K562 (cell line): Measurements from ENCODE around the gene TP73. TPM values are rescaled to one million over a fixed set of nuclear protein-coding genes. Genes with fewer than 3 reads are reported as not detected.
A peak's percentile ranks its signal among the peaks of the same experiment; 100 is the strongest.

ENCODE experiments used
- ATAC-seq: fragments of 200-7000 bp; cut with Tn5 transposase; 3 replicates; pipeline ENCODE4 v1.9.1; 2020; ENCODE audit warnings: moderate library complexity
- BruUV-seq: library from RNA; stranded (reverse); fragments of 400-500 nt; replicated peaks from 2 replicates; lab custom pipeline; 2021; lab: Mats Ljungman, UMichigan
- CTCF ChIA-PET: fragments of 300-600 bp; formaldehyde crosslinking; extraction: SDS; loops from one replicate; lab custom pipeline; 2021; ENCODE audit warnings: low intra/inter-chr PET ratio; lab: Yijun Ruan, JAX
- POLR2A ChIA-PET: fragments of 300-600, 350-650 bp; sonication (Branson Sonifier 250); formaldehyde crosslinking; extraction: SDS; loops from one replicate; lab custom pipeline; 2021; ENCODE audit warnings: antibody characterized with exemption, inconsistent platforms; lab: Yijun Ruan, JAX
- DNase-seq, 4 experiments: peaks; one replicate each; pipeline versions ENCODE4 v3.0.0 to v3.0.0-alpha.2; 2011 to 2018; ENCODE audit warnings: low spot score in 3 of 4, mixed read lengths in 3 of 4; ENCODE audit errors: extremely low read depth in 1 of 4
- FAIRE-seq: peaks from 2 replicates; lab custom pipeline; 2011; peaks lifted over from hg19 to GRCh38; lab: Jason Lieb, UNC
- H2AFZ ChIP-seq: 2 replicates; pipeline ENCODE4 v1.6.0; 2011; ENCODE audit warnings: low read depth, low read length, control low read depth, inconsistent platforms
- H3K27ac ChIP-seq: fragments of 200-600 bp; 3 replicates; pipeline ENCODE4 v1.8.0; 2011; ENCODE audit warnings: low read depth, mild to moderate bottlenecking, control low read depth, inconsistent platforms, low read length, moderate library complexity, mixed read lengths; ENCODE audit errors: extremely low read depth
- H3K27me3 ChIP-seq, 2 experiments: fragments of 300-600 bp in 1 of 2; 2 replicates in 1 of 2; 3 replicates in 1 of 2; pipeline versions ENCODE4 v1.6.0 to v1.8.0; 2011; ENCODE audit warnings: inconsistent platforms in 2 of 2, low read length in 2 of 2, mild to moderate bottlenecking in 1 of 2, mixed read lengths in 1 of 2, moderate library complexity in 1 of 2; ENCODE audit not compliant: control insufficient read depth in 2 of 2, insufficient read depth in 2 of 2
- H3K36me3 ChIP-seq: fragments of 300-600 bp; 3 replicates; pipeline ENCODE4 v1.8.0; 2011; ENCODE audit warnings: mild to moderate bottlenecking, low read length, inconsistent platforms; ENCODE audit not compliant: control insufficient read depth, insufficient read depth
- H3K4me1 ChIP-seq, 2 experiments: fragments of 200-600 bp in 1 of 2; replicated peaks in 1 of 2; 2 replicates in 1 of 2; 3 replicates in 1 of 2; pipeline versions ENCODE4 v1.5.1 to v1.8.0; 2011; ENCODE audit warnings: inconsistent platforms in 2 of 2, low read length in 2 of 2, mild to moderate bottlenecking in 1 of 2, mixed read lengths in 1 of 2, moderate library complexity in 1 of 2; ENCODE audit not compliant: control insufficient read depth in 2 of 2, insufficient read depth in 2 of 2
- H3K4me2 ChIP-seq: 2 replicates; pipeline ENCODE4 v1.6.1; 2011; ENCODE audit warnings: low read length, control low read depth, inconsistent platforms, mixed read lengths; ENCODE audit not compliant: insufficient read depth
- H3K4me3 ChIP-seq: fragments of 200-600 bp; sonication (generic), shearing (Covaris generic); 2 replicates; pipeline ENCODE4 v1.5.1; 2016; ENCODE audit warnings: control low read depth, inconsistent platforms
- H3K79me2 ChIP-seq: fragments of 200-600 bp; 3 replicates; pipeline ENCODE4 v1.8.0; 2011; ENCODE audit warnings: low read length, inconsistent platforms; ENCODE audit not compliant: control insufficient read depth, insufficient read depth
- H3K9ac ChIP-seq, 2 experiments: 2 replicates each; pipeline versions ENCODE4 v1.6.0 to v1.6.1; 2011; ENCODE audit warnings: low read depth in 2 of 2, low read length in 2 of 2, control low read depth in 1 of 2, inconsistent platforms in 1 of 2, mild to moderate bottlenecking in 1 of 2, mixed read lengths in 1 of 2; ENCODE audit not compliant: insufficient read depth in 1 of 2
- H3K9me1 ChIP-seq: one replicate; pipeline ENCODE4 v1.6.0; 2011; ENCODE audit warnings: inconsistent platforms, mild to moderate bottlenecking, low read length, moderate library complexity; ENCODE audit not compliant: control insufficient read depth, insufficient read depth
- H3K9me3 ChIP-seq: replicated peaks from 2 replicates; pipeline ENCODE4 v1.5.1; 2011; ENCODE audit warnings: low read depth, low read length, inconsistent platforms; ENCODE audit not compliant: control insufficient read depth, insufficient read depth
- H4K20me1 ChIP-seq: replicated peaks from 2 replicates; pipeline ENCODE4 v1.6.1; 2011; ENCODE audit warnings: low read length, inconsistent platforms, mixed read lengths; ENCODE audit not compliant: control insufficient read depth, insufficient read depth
- GTF2F1 ChIP-seq: IDR thresholded peaks from 2 replicates; pipeline ENCODE4 v1.6.1; 2011; ENCODE audit warnings: low read depth, low read length, improper control_type of control experiment
- MAFK ChIP-seq: IDR thresholded peaks from 2 replicates; pipeline ENCODE4 v1.6.1; 2011; ENCODE audit warnings: low read length, improper control_type of control experiment
- MCM7 ChIP-seq, 2 experiments: fragments of 450-650 bp; IDR thresholded peaks; 2 replicates each; pipeline ENCODE4 v1.6.1; 2016 to 2018
- ZNF75A ChIP-seq: fragments of 450-650 bp; formaldehyde crosslinking; IDR thresholded peaks from 2 replicates; pipeline ENCODE4 v1.4.0; 2020; ENCODE audit warnings: mild to moderate bottlenecking
- WGBS: fragments of 100-300 bp; shearing (Covaris generic); methylation state at CpG from one replicate; pipeline ENCODE4 v1.1.6; 2016; ENCODE audit warnings: low coverage, mixed read lengths; ENCODE audit not compliant: insufficient coverage; ENCODE audit errors: missing lambda C conversion rate; 5-methylcytosine and 5-hydroxymethylcytosine counted together
- in situ Hi-C: fragments of 300-500 bp; cut with MboI; formaldehyde crosslinking; loops from 4 replicates; pipeline ENCODE4 v1.15.0; 2018; ENCODE audit warnings: inconsistent platforms, mixed read lengths
- intact Hi-C: fragments of 100-400 bp; cut with micrococcal nuclease; formaldehyde crosslinking; loops from 2 replicates; pipeline ENCODE4 v1.14.2; 2022
- polyA plus RNA-seq, 8 experiments: library from polyadenylated mRNA; depleted of rRNA in 4 of 8; stranded (reverse) in 5 of 8; unstranded in 3 of 8; fragments of >200 nt; fragmentation: Nextera tagmentation in 2 of 8; fragmentation: Illumina TruSeq in 1 of 8; extraction: Ambion mirVana in 2 of 8; extraction: Trizol in 1 of 8; gene quantifications; 2 replicates each; pipeline versions ENCODE4 v1.2.1 to v1.2.3, GENCODE V29; 2011 to 2014; ENCODE audit warnings: inconsistent platforms in 1 of 8, missing spikeins in 1 of 8
- total RNA-seq, 7 experiments: library from RNA; depleted of rRNA in 6 of 7; stranded (reverse); fragments of >200 nt in 6 of 7; fragmentation: Illumina TruSeq in 2 of 7; extraction: Trizol in 2 of 7; gene quantifications; 2 replicates each; pipeline versions ENCODE4 v1.2.1 to v1.2.3, GENCODE V29; 2011 to 2021; ENCODE audit warnings: low replicate concordance in 1 of 7
- TF ChIP-seq, protein P1 (sequence below): sonication (generic); formaldehyde crosslinking; IDR thresholded peaks from 2 replicates; pipeline ENCODE4 v1.9.0; 2022; ENCODE audit warnings: mild to moderate bottlenecking, missing genetic modification reagents
- TF ChIP-seq, protein P2 (sequence below): IDR thresholded peaks from 2 replicates; pipeline ENCODE4 v1.6.1; 2016; ENCODE audit warnings: missing genetic modification characterization, missing compliant biosample characterization
- TF ChIP-seq, protein P3 (sequence below): sonication (generic); formaldehyde crosslinking; IDR thresholded peaks from 2 replicates; pipeline ENCODE4 v1.4.0; 2020; ENCODE audit warnings: mild to moderate bottlenecking, missing genetic modification reagents

TP73 gene
- total and polyA plus RNA-seq, 9 of the 15 experiments (the other 6 are each of a cell fraction or from before 2014, with no cell fraction given), result 0.07 to 1.6 (median 0.40) TPM; not detected in 2

DNA sequence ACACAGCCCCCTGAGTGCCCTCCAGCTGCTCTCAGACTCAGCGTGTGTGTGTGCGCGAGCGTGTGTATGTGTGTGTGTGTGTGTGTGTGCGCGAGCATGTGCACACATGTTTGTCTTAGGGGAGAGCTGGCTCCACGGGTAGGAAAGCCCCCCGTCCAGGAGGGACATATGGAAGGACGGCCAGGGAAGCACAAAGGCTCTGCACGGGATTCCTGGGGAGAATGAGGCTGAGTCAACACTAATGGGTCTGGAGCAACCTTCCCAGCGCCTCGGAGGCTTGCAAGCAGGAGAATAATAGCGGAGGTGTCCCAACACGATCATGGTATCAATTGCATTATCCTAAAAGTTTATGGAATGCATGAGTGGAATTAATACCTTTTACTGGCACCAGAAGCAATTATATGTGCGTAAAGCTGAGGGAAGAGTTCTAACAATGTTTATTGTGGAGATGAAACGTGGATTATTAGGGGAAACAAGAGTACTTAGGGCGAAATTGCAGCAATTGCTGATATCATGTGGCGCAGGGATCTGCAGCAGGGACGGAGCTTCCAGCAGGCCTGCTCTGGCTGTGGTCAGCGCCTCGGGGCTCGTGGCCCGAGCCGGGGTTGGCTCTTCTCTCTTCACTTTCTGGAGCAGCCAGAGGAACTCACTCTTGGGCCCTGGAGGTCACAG, 59.6 kb downstream of the TP73 start:
- Histone ChIP-seq H3K27ac (no peak overlapping the region), H3K36me3 (no peaks in the 10 kb centered on the region), H3K4me1 (peaks cover 0 to 47% of the 10 kb centered on the region in 2 experiments; a peak in 2 of 5 replicates), H3K9ac (no peak overlapping the region; a peak in 1 of 4 replicates), H3K4me2 (no peak overlapping the region), H3K27me3 (peaks cover 35 to 95% of the 10 kb centered on the region in 2 experiments), H3K9me1 (no peaks in the 10 kb centered on the region), H3K4me3 (no peak overlapping the region), H4K20me1 (peaks cover 63% of the 10 kb centered on the region), H3K9me3 (no peaks in the 10 kb centered on the region), H3K79me2 (no peaks in the 10 kb centered on the region), H2AFZ (no peak overlapping the region)
- WGBS, result 2% methylated on average over 24 of the region's 24 CpGs
- TF ChIP-seq GTF2F1, result no peak
- TF ChIP-seq ZNF75A (CRISPR knock-in tag), result no peak
- TF ChIP-seq, protein P1, sequence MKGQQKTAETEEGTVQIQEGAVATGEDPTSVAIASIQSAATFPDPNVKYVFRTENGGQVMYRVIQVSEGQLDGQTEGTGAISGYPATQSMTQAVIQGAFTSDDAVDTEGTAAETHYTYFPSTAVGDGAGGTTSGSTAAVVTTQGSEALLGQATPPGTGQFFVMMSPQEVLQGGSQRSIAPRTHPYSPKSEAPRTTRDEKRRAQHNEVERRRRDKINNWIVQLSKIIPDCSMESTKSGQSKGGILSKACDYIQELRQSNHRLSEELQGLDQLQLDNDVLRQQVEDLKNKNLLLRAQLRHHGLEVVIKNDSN (CRISPR knock-in tag), result 0 out of 2 replicates have a peak, but pooled peaks have one; percentile 18
- TF ChIP-seq, protein P2, sequence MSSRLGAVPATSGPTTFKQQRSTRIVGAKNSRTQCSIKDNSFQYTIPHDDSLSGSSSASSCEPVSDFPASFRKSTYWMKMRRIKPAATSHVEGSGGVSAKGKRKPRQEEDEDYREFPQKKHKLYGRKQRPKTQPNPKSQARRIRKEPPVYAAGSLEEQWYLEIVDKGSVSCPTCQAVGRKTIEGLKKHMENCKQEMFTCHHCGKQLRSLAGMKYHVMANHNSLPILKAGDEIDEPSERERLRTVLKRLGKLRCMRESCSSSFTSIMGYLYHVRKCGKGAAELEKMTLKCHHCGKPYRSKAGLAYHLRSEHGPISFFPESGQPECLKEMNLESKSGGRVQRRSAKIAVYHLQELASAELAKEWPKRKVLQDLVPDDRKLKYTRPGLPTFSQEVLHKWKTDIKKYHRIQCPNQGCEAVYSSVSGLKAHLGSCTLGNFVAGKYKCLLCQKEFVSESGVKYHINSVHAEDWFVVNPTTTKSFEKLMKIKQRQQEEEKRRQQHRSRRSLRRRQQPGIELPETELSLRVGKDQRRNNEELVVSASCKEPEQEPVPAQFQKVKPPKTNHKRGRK, result no peak
- no peak for TF ChIP-seq MCM7 (IDR thresholded peaks at IDR 0.05)
- TF ChIP-seq MAFK, result no peak
- TF ChIP-seq, protein P3, sequence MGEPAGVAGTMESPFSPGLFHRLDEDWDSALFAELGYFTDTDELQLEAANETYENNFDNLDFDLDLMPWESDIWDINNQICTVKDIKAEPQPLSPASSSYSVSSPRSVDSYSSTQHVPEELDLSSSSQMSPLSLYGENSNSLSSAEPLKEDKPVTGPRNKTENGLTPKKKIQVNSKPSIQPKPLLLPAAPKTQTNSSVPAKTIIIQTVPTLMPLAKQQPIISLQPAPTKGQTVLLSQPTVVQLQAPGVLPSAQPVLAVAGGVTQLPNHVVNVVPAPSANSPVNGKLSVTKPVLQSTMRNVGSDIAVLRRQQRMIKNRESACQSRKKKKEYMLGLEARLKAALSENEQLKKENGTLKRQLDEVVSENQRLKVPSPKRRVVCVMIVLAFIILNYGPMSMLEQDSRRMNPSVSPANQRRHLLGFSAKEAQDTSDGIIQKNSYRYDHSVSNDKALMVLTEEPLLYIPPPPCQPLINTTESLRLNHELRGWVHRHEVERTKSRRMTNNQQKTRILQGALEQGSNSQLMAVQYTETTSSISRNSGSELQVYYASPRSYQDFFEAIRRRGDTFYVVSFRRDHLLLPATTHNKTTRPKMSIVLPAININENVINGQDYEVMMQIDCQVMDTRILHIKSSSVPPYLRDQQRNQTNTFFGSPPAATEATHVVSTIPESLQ (CRISPR knock-in tag), result no peak
- FAIRE-seq (no peak), DNase-seq (no peak), ATAC-seq (no peak)
- ChIA-PET CTCF (interaction anchor here (0.7 kb wide), 1 partner anchor 268 kb away, joined by 3 read pairs; no protein-coding TSS in a partner anchor), POLR2A (interaction anchor here (0.6 to 1.0 kb wide), 2 partner anchors 9 to 43 kb away, joined by 3 read pairs; no protein-coding TSS in a partner anchor)
- in situ Hi-C loops, result no loop called here
- intact Hi-C loops, result no loop called here
- no TSS peak for BruUV-seq
